Muscle of leg (tissue), 11 donors: ENCODE results near the gene SMTNL1. TPM values are rescaled to one million over a fixed set of nuclear protein-coding genes. Genes with fewer than 3 reads are reported as not detected.

Experiments
- DNase-seq: peaks from one replicate; pipeline ENCODE4 v3.0.0; 2013
- H3K27ac ChIP-seq: one replicate; pipeline ENCODE4 v1.5.1; 2013; ENCODE audit warnings: mild to moderate bottlenecking, low read length, control low read depth
- H3K27me3 ChIP-seq: one replicate; pipeline ENCODE4 v1.6.1; 2013; ENCODE audit warnings: low read length; ENCODE audit not compliant: control insufficient read depth, insufficient read depth
- H3K36me3 ChIP-seq: one replicate; pipeline ENCODE4 v1.6.1; 2013; ENCODE audit warnings: low read length; ENCODE audit not compliant: control insufficient read depth, insufficient read depth
- H3K4me1 ChIP-seq: one replicate; pipeline ENCODE4 v1.6.1; 2013; ENCODE audit warnings: low read length; ENCODE audit not compliant: control insufficient read depth, insufficient read depth
- H3K4me3 ChIP-seq: one replicate; pipeline ENCODE4 v1.5.1; 2013; ENCODE audit warnings: low read length, control low read depth
- H3K9me3 ChIP-seq: replicated peaks from 2 replicates; pipeline ENCODE4 v1.6.1; 2013; ENCODE audit warnings: low read depth, low read length; ENCODE audit not compliant: control insufficient read depth
- WGBS: methylation state at CpG from one replicate; pipeline ENCODE4 v1.1.5; 2013; ENCODE audit warnings: missing lambda C conversion rate; ENCODE audit not compliant: insufficient coverage; 5-methylcytosine and 5-hydroxymethylcytosine counted together
- polyA plus RNA-seq, 8 donors: library from polyadenylated mRNA; unstranded; fragments of 120-200 nt; gene quantifications; one replicate each; pipeline versions ENCODE4 v1.2.1 to v1.2.3, GENCODE V29; 2013; ENCODE audit warnings: inconsistent platforms in 1 of 8, low replicate concordance in 1 of 8; ENCODE audit not compliant: insufficient read length in 8 of 8, insufficient read depth in 1 of 8
- total RNA-seq: library from RNA; stranded (reverse); fragments of 120-200 nt; gene quantifications from one replicate; pipeline ENCODE4 v1.2.4, GENCODE V29; 2013

Gene SMTNL1
- total and polyA plus RNA-seq, 9 donors: 93.2 to 258 (median 188) TPM

DNA sequence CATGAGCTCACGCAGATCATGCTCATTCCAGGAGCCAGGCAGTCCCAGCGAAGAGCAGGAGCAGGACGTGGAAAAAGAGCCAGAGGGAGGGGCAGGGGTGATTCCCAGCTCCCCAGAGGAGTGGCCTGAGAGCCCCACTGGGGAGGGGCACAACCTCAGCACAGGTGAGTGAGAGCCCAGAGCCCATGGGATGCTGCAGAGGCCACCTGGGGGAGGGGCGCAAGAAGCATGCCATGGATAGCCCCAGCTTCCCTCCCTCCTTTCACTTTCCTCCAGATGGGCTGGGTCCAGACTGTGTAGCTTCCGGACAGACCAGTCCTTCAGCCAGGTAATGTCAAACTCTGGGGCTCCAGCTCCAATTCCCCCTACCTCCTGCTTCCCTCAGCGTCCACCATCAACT, 6.2 kb downstream of the SMTNL1 start:
- Histone ChIP-seq H3K4me3 (no peak overlapping the region), H3K9me3 (no peaks in the 10 kb centered on the region), H3K36me3 (peaks cover 34% of the 10 kb centered on the region), H3K4me1 (peaks cover 29% of the 10 kb centered on the region), H3K27me3 (no peaks in the 10 kb centered on the region), H3K27ac (no peak overlapping the region)
- WGBS: 29% methylated on average over 6 of the region's 6 CpGs
- DNase-seq: no peak

DNA sequence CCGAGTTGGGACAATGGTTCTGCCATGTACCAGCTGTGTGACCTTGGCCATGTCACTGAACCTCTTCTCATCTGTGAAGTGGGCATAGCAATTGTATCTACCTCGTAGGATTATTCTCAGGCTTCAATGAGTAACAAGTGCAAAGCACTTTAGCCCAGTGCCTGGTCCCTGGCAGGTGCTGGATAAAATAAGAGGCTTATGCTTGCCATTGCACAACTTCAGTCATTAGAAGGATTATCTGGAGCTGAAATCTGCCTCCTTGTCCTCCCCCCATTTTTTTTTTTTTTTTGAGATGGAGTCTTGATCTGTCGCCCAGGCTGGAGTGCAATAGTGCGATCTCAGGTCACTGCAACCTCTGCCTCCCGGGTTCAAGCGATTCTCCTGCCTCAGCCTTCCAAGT, 7.2 kb downstream of the SMTNL1 start:
- H3K9me3 ChIP-seq: no peaks in the 10 kb centered on the region
- DNase-seq: no peak
- no peaks in the 10 kb centered on the region for H3K27me3 ChIP-seq
- WGBS: 85% methylated on average over 2 of the region's 6 CpGs
- H3K4me3 ChIP-seq: no peak overlapping the region
- H3K27ac ChIP-seq: no peak overlapping the region
- peaks cover 29% of the 10 kb centered on the region for H3K4me1 ChIP-seq
- H3K36me3 ChIP-seq: peaks cover 42% of the 10 kb centered on the region

DNA sequence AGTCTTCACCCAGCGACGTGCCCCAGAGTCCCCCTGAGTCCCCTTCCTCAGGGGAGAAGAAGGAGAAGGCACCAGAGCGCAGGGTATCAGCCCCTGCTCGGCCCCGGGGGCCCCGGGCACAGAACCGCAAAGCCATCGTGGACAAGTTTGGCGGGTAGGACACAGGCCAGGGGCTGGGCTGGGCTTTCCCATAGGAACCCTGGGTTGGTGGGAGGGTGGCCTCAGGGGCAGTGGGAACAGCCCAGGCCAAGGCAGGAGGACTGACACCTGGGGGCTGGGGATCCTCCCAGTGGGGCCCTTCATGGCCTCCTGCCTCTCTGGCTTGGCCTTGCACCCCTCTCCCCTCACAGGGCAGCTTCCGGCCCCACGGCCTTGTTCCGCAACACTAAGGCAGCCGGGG, 8.5 kb downstream of the SMTNL1 start:
- 94% methylated on average over 11 of the region's 13 CpGs for WGBS
- H3K36me3 ChIP-seq: peaks cover 55% of the 10 kb centered on the region
- H3K27me3 ChIP-seq: no peaks in the 10 kb centered on the region
- peaks cover 26% of the 10 kb centered on the region for H3K4me1 ChIP-seq
- H3K27ac ChIP-seq: no peak overlapping the region
- H3K4me3 ChIP-seq: no peak overlapping the region
- H3K9me3 ChIP-seq: no peaks in the 10 kb centered on the region
- DNase-seq: no peak

DNA sequence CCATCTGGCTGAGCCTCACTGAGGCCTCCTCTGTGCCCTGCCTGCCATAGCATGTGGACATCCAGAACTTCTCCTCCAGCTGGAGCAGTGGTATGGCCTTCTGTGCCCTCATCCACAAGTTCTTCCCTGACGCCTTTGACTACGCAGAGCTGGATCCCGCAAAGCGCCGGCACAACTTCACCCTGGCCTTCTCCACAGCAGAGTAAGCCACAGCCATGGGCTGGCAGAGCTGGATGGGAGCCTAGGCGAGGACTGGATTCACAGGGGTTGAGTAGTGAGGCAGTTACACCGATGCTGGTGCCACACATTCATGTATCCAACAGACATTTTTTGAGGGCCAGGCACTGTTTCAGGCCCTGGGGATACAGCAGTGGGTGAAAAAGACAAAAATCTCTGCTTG, 9.1 kb downstream of the SMTNL1 start:
- peaks cover 60% of the 10 kb centered on the region for H3K36me3 ChIP-seq
- H3K27ac ChIP-seq: no peak overlapping the region
- H3K4me3 ChIP-seq: no peak overlapping the region
- DNase-seq: no peak
- H3K9me3 ChIP-seq: no peaks in the 10 kb centered on the region
- H3K4me1 ChIP-seq: peaks cover 25% of the 10 kb centered on the region
- no peaks in the 10 kb centered on the region for H3K27me3 ChIP-seq
- WGBS: no CpG with 5 or more reads among the region's 7 CpGs

DNA sequence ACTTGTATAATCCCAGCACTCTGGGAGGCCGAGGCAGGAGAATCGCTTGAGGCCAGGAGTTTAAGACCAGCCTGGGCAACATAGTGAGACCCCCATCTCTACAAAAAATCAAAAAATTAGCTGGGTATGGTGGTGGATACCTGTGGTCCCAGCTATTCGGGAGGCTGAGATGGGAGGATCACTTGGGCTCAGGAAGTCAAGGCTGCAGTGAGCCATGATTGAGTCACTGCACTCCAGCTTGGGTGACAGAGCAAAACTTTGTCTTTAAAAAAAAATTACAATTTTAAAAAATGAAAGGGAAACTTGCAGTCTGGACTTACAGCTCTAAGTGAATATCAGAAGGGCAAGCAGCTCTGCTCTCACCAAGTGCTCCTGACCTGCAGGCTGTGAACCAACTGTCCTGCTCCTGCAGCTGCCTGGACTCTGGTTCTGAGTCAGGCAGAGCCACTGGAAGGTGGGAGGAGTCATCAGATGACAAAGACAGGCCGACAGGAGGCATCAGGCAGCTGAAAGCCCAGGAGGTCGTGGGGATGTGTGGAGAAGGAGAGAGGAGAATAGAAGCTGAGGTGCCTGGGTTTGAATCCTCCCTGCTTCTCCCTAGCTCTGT, 9.6 kb downstream of the SMTNL1 start:
- H3K4me1 ChIP-seq: peaks cover 25% of the 10 kb centered on the region
- no peaks in the 10 kb centered on the region for H3K27me3 ChIP-seq
- peaks cover 65% of the 10 kb centered on the region for H3K36me3 ChIP-seq
- DNase-seq: no peak
- 67% methylated on average over 3 of the region's 5 CpGs for WGBS
- H3K9me3 ChIP-seq: no peaks in the 10 kb centered on the region
- H3K4me3 ChIP-seq: no peak overlapping the region
- peak overlapping the region; percentile 29 for H3K27ac ChIP-seq

DNA sequence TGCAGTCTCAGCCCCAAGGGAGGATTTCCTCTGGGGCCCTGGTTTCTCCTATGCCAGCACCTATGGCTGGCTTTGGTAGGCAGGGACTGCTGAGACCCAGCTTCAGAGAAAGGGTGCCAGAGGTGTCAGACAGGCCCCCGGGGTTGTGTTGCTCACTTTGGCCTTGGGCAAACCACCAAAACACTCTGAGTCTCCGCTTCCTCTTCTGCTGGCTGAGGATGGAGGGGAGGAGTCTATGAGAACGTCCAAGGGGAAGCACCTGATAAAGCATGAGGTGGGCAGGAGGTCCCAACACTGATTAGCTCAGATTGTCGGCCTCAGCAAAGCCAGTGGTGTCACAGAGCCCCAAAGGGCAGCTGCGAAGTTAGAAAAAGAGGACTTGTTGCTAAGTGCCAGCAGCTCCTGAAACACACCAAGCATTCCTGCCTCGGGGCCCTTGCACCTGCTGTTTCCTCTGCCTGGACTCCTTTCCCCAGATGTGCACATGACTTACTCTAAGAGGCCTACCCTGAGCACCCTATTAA, 10.5 kb downstream of the SMTNL1 start:
- Histone ChIP-seq H3K36me3 (peaks cover 69% of the 10 kb centered on the region), H3K9me3 (no peaks in the 10 kb centered on the region), H3K4me1 (peaks cover 19% of the 10 kb centered on the region), H3K27me3 (no peaks in the 10 kb centered on the region), H3K4me3 (no peak overlapping the region), H3K27ac (peak overlapping the region; percentile 29)
- DNase-seq: no peak
- 66% methylated on average over 5 of the region's 6 CpGs for WGBS

DNA sequence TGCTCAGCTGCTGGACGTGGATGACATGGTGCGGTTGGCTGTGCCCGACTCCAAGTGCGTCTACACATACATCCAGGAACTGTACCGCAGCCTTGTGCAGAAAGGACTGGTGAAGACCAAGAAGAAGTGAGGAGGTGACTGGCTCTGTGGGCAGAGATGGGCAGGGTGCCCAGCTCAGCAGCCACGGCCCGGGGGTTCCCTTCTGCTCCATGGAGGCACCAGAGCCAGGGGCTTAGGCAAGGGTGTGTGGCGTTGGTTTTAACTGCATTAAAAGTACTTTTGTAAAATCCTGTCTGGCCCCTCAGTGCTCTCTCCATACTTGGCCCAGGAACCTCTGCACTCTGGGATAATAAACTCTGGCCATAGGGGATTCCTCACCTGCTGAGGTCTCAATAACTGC, 12.6 kb downstream of the SMTNL1 start:
- DNase-seq: no peak
- Histone ChIP-seq H3K4me3 (no peak overlapping the region), H3K4me1 (peaks cover 10% of the 10 kb centered on the region), H3K27me3 (no peaks in the 10 kb centered on the region), H3K9me3 (no peaks in the 10 kb centered on the region), H3K36me3 (peaks cover 80% of the 10 kb centered on the region), H3K27ac (no peak overlapping the region)
- 88% methylated on average over 5 of the region's 8 CpGs for WGBS

DNA sequence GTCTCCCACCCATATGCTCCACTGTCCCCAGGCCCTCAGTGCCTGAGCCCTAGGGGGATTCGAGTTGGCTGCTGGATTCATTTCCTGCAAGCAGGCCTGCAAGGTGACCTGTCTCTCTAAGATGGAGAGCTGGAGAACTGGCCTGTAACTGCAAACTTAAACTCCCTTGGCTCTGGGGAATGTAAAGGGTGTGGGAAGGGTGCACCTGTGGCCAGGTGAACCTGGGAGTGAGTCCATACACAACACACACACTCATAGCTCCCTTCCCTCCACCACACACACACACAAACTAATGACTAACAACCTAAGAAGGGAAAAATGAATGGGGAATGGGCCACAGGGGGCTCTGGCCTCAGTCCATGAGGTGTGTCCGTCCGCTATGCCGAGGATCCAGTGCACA, 14.5 kb downstream of the SMTNL1 start:
- no peak for DNase-seq
- peaks cover 8% of the 10 kb centered on the region for H3K4me1 ChIP-seq
- H3K27me3 ChIP-seq: no peaks in the 10 kb centered on the region
- no peak overlapping the region for H3K27ac ChIP-seq
- no peak overlapping the region for H3K4me3 ChIP-seq
- H3K36me3 ChIP-seq: peaks cover 82% of the 10 kb centered on the region
- WGBS: 97% methylated on average over 3 of the region's 4 CpGs
- no peaks in the 10 kb centered on the region for H3K9me3 ChIP-seq

DNA sequence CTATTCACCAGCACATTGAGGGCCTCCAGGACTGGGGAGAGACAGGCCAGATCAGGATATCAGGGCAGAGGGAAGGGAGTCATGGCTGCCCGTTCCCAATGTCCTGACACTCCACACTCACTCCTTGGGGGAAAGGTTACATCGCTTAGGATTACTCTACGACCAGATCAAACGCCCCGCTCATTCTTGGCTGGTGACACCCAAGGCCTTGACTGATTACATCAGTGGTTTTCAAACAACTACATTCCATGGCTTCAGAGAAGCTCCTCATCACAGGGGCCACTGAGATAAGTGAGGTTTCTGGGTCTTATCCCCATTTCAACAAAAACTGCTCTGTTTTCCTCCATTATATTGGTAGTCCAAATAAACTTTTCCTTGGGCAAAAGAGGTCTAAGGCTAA, 15.1 kb downstream of the SMTNL1 start:
- H3K4me3 ChIP-seq: no peak overlapping the region
- peaks cover 80% of the 10 kb centered on the region for H3K36me3 ChIP-seq
- DNase-seq: no peak
- no peak overlapping the region for H3K27ac ChIP-seq
- peaks cover 4% of the 10 kb centered on the region for H3K4me1 ChIP-seq
- H3K27me3 ChIP-seq: no peaks in the 10 kb centered on the region
- no peaks in the 10 kb centered on the region for H3K9me3 ChIP-seq
- no CpG with 5 or more reads among the region's 5 CpGs for WGBS

DNA sequence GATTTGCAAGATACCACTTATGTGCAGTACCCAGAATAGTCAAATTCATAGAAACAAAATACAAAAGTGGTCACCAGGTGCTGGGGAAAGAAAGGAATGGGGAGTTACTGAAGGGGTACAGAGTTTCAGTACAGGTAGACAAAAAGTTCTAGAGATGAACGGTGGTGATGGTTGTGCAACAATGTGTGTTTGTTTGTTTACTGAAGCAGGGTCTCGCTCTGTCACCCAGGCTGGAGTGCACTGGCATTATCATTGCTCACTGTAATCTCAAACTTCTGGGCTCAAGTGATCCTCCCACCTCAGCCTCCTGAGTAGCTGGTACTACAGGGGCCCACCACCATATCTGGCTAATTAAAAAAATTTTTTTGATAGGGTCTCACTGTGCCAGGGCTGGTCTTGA, 18.0 kb downstream of the SMTNL1 start:
- Histone ChIP-seq H3K4me3 (no peak overlapping the region), H3K36me3 (peaks cover 79% of the 10 kb centered on the region), H3K27ac (no peak overlapping the region), H3K27me3 (no peaks in the 10 kb centered on the region), H3K4me1 (no peaks in the 10 kb centered on the region), H3K9me3 (no peaks in the 10 kb centered on the region)
- DNase-seq: no peak
- WGBS: 100% methylated on average over 1 of the region's 2 CpGs

DNA sequence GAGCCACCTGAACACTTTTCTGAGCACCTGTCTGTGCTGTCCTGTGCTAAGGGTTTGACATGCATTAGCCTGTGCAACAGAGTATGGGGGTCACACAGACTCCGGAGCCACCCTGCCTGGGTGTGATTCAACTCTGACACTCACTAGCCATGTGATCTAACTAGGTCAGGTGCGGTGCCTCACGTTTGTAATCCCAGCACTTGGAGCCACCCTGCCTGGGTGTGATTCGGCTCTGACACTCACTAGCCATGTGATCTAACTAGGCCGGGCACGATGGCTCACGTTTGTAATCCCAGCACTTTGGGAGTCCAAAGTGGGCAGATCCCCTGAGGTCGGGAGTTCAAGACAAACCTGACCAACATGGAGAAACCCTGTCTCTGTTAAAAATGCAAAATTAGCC, 18.6 kb downstream of the SMTNL1 start:
- H3K4me1 ChIP-seq: no peaks in the 10 kb centered on the region
- DNase-seq: no peak
- H3K4me3 ChIP-seq: no peak overlapping the region
- 91% methylated on average over 8 of the region's 8 CpGs for WGBS
- no peaks in the 10 kb centered on the region for H3K27me3 ChIP-seq
- peaks cover 73% of the 10 kb centered on the region for H3K36me3 ChIP-seq
- no peaks in the 10 kb centered on the region for H3K9me3 ChIP-seq
- no peak overlapping the region for H3K27ac ChIP-seq
